GM19023 (cell line): ENCODE data around the gene L3MBTL4.
"Not testable (repeated sequence)": the region's sequence is repeated elsewhere in the genome, so short reads cannot be mapped to it uniquely, and the experiment has no call there.

Experiments
- ATAC-seq: cut with Tn5 transposase; IDR thresholded peaks from one replicate; pipeline ENCODE4 v1.9.1; 2021; ENCODE audit warnings: mild to moderate bottlenecking, moderate library complexity; ENCODE audit not compliant: unreplicated experiment

L3MBTL4 gene

DNA sequence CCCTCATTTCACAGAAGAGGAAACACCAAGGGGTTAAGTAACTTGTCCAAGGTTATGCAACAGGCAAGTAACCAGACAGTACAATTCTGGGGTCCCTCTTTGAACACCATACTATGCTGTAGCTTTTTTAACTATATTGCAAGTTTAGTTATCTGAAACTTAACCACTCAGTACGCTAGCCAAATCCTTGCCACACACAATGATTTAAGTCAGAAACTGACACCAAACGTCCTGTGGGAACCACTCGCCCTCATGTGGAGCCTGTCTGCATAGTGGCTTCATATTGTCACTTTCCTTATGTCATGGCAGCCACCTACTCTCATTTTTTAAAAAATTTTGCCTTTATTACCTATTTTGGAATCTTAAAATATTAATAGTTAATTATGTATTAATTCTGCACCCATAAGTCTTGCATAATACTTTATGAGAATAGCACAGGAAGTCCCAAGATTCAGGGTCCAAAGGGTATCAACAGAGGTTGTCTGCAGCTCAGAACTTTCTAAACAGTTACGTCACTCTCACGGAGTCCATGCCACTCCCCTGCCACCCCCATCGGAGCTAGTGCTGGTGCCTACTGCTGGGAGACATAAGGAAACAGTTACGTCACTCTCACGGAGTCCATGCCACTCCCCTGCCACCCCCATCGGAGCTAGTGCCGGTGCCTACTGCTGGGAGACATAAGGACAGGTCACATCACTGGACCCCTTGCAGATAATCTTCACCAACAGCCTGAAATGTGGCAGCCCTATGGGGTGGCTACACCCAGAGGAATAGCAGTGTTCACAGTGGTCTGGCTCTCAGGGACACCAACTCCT, 99.0 kb downstream of the L3MBTL4 start:
- ATAC-seq = no peak

DNA sequence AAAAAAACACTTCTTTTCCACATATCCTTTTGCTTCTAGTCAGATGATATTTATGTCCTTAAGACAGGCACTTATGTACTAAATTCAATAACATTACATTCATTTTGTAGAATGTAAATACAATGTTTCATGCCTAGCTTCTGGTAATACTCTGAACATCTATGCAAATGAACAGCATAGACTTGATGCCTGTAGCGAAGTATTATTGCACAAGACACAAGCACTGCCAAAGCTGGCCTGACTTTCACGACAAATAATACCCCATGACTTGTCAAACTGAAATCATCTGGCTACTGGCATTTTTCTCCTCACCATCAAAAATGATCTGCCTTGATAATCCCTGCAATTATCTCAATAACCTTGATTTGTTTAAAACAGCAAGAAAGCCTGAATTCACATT, 101.3 kb downstream of the L3MBTL4 start:
- ATAC-seq = no peak

DNA sequence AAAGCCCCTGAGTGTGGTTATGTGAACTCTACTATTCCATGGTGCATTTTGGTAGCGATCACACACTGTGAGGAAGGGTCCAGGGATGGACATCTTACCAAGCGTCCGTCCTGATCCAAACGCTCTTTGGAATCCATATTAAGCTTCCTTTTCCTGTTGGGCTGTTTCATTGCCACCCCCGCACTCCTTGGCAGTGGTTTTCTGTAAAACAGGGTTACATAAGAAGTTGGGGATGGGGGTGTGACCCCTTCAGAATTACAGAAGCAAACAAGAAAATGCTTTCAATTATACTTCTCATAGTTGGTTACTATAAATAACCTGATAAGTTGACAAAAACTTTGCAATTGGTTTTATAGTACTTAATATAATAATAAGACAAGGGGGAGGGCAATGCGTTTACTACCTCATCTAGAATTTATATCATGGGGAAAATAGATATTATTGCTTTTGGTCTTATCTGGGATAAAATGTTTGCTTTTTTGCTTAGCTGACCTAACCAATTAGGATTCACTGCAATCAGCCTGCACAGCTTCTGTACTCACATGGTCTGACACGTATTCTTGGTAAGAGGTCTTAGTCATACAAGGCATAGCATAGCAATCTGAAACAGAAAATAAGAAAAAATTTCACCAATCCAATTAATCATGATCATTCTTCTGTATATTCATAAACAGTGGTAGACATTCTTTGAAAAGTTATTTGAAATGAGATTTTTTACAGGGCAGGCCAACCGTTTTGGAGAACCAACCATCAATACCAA, 103.1 kb downstream of the L3MBTL4 start:
- no peak for ATAC-seq

GRCh38 chr18:6310714-6311113, 104.0 kb downstream of the L3MBTL4 start:
- no peak for ATAC-seq

DNA sequence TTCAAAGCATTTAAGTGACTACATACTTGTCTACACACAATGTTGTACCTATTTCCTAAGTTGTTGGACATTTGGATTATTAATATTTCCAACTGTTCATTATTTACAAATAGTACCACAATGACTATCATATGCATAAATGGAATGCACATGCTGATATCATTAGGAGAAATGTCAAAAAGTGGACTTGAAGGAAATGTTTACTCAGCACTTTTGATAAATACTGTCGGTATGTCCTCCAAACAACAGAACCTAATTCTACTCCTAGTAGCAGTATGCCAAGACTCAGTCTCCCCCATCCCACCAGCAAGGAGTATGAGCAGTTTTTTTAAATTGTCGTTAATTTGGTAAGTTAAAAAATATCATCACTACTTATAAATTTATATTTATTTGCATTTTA, 116.8 kb downstream of the L3MBTL4 start:
- ATAC-seq = no peak

DNA sequence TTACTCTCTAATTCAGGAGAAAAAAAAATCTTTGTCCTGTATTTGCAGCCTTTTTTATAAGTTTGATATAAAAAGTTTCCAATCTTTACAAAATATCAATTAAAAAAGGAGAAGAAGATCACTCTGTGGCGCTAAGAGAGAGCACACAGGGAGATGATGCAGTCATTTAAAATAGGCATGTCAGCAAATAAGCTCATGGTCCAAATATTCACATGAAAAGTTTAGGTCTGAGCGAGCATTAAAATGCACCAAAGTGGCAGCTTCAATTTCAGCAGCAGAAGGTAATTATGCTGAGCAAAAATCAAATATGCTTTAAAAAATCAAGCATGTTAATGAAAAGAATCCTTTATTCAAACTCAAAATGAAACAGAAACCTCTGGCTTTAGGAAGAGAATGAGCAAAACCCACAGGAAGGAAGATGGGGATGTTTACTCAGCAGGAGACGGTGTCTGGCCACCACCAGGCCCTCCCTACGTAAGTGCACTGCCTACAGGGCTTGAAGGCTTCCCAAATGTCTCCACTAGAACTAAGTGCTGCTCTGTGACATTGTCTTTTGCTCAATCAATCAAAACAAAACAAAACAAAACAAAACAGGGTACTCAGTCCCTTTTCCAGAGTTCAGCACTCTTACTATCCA, 120.4 kb downstream of the L3MBTL4 start:
- ATAC-seq = no peak

- ATAC-seq = no peak
Measured at GRCh38 chr18:6289843-6290242, 124.9 kb downstream of the L3MBTL4 start.

GRCh38 chr18:6286585-6286984, 128.1 kb downstream of the L3MBTL4 start:
- no peak for ATAC-seq

- no peak for ATAC-seq
Measured at GRCh38 chr18:6284761-6285160, 129.9 kb downstream of the L3MBTL4 start.

DNA sequence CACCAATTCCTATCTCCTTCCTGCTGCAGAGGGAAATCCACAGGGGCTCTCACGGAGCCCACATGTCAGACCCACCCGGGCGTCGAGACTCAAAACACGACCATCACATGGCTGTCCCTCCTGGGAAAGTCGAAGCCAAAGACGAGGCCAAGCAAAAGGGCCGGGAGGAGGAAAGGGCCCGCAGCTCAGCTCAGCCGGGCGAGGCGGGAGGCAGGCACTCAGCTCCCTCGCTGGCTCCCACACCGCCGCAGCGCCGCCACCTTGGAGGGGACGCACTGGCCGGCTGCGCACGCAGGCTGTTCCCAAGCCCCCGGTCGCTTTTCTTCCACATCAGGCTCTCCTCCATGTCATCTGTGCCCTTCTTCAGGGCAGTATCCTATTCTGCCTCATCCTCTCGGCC, 130.4 kb downstream of the L3MBTL4 start:
- no peak for ATAC-seq

- ATAC-seq = no peak
Measured at GRCh38 chr18:6281874-6282273, 132.8 kb downstream of the L3MBTL4 start.

DNA sequence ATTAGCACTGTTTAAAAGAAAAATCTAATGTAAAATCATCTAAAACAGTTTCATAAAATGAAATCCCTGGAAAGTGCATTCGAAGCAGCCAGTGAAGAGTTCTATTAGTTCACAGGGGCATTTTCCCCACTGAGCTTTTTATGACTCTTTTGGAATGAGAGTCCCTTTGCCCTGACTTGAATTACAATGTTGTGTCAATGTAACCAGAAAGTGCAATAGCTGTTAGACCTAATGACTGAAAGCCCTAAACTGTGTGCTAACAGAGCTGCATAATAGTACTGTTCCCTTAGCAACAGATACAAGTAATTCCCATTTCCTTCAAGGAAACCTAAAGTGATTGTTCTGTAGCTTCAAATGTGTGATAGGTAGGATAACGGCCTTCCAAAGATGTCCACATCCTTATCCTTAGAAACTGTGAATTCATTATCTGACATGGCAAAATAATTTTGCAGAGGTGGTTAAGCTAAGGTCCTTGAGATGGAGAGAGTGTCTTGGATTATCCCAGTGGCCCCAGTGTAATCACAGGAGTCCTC, 134.4 kb downstream of the L3MBTL4 start:
- ATAC-seq = no peak

DNA sequence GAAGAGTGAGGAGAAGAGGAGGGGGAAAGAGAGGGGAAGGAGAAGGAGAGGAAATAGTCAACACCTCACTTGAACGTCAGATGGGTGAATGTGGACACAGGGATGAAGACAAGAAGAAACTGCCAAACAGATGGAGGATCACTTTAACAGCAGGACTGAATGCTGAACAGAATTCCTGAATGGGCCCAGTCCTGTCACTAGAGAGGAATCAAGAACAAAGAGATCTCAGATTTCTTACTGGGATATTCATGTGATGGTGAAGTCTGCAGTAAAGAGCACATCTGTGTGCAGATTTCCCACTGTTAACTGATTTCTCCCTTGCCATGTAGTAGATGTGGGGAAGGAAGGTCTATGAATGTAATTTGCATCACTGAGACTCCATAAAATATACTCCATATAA, 135.4 kb downstream of the L3MBTL4 start:
- ATAC-seq = no peak

DNA sequence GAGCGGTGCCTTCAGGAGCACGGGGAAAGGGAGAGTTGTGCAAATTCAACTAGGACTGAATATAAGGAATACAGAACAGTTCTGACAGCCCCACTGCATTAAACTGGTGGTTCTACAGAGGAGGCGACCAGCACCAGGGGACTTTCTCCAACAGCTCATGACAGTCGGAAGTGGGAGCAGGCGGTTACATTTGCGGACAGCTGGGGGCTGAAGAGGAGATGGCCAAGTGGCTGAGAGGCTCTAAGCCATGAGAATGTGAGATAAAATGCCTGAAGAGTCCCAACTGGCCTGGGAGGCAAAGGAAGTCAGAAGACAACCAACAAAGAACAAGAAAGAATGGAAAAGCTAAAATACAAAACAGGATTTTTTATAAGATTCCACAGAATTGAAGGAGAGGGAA, 141.3 kb downstream of the L3MBTL4 start:
- no peak for ATAC-seq

- ATAC-seq = not testable (repeated sequence)
Measured at GRCh38 chr18:6272144-6272543, 142.6 kb downstream of the L3MBTL4 start.

GRCh38 chr18:6271585-6271984, 143.1 kb downstream of the L3MBTL4 start:
- ATAC-seq = no peak

DNA sequence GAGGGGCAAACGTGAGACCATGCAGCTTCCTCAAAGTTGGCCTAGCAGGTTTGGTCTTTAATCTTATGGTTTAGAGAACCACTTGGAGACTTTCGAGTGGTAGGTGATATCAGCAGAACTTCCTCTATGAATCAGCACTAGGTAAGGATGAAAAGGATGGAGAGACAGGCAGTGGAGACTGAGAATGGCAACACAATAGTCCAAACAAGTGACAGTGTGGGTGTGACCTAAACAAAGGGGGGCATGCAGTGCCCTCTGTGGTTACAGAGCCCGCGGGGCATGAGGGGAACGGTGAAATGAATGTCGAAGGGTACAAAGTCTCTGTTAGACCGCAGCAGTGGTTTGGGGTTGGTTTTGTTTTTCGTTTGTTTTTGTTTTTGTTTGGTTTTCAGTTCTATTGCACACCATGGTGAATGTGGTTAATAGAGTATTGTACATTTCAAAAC, 143.9 kb downstream of the L3MBTL4 start:
- ATAC-seq = peak; percentile 91

DNA sequence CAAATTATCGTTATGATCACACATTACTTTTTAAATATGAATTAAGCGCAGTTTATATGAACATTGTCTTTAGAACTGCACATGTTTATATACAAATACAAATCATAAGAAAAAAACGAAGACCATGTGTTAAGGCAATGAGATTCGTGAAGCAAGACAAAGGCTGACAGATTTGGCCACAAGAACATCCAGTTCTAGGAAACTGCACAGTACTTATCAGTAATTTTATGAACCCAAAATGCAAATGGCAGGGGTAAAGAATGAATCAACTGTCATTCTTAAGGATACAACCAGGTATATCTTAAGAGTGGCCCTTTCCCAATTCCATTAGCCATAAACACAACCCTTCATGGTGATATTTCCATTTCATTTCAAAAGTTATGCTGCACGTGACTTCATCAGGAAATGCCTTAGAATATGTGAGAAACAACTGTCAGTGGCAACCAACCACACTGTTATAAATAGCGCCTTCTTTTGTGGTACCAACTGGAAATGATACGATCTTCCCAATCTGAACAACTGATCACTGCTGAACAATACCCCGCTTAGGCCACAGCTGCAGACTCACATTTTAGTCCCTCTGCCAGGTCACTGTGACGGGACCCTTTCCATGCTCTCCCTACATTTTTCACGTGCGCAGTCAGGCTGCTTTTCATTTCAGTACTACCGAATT, 144.9 kb downstream of the L3MBTL4 start:
- ATAC-seq = no peak

GRCh38 chr18:6266212-6266611, 148.5 kb downstream of the L3MBTL4 start:
- ATAC-seq = no peak

DNA sequence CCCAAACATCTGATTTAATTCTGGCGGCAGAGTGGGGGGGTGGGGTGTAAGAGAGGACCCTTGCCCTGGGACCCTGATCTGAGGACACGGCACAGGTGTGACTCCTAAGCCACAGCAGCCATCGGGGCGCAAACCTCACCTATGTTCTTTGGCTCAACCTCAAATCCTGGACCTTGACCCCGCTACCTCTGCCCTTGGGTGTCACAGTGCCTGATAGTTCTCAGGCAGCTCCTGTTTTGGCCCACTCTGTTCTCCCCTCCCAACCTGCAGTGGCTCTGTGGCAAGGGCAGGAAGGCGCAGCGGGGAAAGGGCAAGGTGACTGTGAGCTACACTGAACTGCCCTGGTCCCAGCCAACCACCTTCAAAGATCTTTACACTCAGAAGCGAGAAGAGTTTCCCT, 152.8 kb downstream of the L3MBTL4 start:
- ATAC-seq = no peak

- not testable (repeated sequence) for ATAC-seq
Measured at GRCh38 chr18:6259324-6259723, 155.4 kb downstream of the L3MBTL4 start.
